HG02973 (cell line): ENCODE measurements around the gene RETREG1.
"Not testable (repeated sequence)": the region's sequence is repeated elsewhere in the genome, so short reads cannot be mapped to it uniquely, and the experiment has no call there.

Experiments
- ATAC-seq: cut with Tn5 transposase; IDR thresholded peaks from one replicate; pipeline ENCODE4 v1.9.1; 2021; ENCODE audit warnings: moderate library complexity; ENCODE audit not compliant: unreplicated experiment

RETREG1 gene, protein sequence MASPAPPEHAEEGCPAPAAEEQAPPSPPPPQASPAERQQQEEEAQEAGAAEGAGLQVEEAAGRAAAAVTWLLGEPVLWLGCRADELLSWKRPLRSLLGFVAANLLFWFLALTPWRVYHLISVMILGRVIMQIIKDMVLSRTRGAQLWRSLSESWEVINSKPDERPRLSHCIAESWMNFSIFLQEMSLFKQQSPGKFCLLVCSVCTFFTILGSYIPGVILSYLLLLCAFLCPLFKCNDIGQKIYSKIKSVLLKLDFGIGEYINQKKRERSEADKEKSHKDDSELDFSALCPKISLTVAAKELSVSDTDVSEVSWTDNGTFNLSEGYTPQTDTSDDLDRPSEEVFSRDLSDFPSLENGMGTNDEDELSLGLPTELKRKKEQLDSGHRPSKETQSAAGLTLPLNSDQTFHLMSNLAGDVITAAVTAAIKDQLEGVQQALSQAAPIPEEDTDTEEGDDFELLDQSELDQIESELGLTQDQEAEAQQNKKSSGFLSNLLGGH

DNA sequence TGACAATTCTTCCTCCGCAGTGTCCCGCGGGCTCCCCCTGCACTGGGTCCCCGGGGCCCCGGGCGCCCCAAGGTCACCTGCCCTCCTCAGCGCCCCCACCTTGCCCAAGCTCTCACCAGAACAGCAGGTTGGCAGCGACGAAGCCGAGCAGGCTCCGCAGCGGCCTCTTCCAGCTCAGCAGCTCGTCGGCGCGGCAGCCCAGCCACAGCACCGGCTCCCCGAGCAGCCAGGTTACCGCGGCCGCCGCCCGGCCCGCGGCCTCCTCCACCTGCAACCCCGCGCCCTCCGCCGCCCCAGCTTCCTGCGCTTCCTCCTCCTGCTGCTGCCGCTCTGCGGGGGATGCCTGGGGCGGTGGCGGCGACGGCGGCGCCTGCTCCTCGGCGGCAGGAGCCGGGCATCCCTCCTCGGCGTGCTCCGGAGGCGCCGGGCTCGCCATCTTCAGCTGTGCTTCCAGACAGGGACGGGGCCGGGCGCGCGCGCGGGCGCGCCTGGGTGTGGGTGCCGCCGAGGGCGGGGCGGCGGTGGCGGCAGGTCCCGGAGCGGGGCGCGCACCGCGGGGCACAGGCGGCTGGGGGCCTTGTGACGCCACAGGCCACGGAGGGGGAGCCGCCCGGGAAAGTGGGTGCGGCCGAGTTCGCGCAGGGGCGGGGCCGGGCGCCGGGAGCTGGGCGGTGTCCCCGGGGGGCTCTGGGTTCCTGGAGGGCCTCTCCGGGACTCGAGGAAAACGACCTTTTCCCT lies at the start of gene RETREG1:
Gene RETREG1, minus strand, starts transcription at position 462 of the 738 bp plus-strand sequence. Its CDS starts 26 bp downstream, at position 436.
- peak; percentile 61 for ATAC-seq

DNA sequence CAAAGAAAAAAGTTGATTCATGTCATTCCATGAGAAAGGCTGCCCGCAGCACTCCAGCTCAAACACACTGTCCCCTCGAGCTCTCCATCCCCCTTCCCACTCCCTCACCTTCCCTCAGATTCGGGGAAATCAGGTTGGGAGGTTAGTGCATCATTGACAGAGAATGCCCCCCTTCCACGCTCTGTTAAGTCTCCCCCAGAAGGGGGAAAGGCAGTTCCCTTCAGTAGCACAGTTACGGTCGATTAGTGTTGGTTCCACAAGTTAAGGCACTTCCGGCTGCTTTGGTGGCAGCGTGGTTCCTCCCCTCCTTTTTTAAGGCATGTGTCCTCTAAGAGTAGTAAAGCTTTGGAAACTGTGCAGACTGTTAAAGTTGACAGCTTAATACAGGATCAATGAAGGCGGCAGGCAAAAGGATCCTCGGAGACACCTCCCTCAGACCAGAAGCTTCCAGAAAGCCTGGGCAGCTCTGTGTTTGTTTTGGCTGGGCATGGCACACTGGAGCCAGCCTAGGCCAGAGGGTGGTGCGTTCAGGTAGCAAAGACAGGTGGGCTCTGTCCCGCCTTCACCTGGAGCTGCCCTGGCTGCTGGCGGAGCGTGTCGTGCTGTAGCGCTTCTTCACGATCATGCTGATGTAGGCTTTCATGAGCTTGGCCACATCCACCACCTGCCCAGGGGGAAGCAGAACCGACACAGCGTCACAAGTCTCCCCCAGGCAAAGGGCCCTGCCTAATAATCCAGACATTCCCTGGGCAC lies 49.5 kb upstream of the RETREG1 start:
- ATAC-seq, result no peak

DNA sequence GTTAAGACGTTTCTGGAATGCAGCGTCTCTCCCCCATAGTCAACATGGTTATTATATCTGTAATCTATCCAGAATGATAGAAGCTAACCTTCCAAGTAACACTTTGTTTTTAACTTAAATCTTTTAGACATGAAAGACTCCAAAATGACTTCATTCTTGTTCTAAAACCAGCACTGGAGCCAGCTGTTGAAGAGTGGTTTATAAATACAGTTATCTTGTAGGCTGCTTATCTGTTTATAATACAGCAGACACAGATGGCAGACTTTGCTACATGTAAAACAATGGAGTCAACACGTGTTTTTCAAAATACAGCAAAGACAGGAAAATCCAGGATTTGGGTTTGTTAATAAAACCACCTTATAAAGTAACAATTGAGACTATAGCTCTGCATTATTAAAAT lies 48.8 kb upstream of the RETREG1 start:
- no peak for ATAC-seq

DNA sequence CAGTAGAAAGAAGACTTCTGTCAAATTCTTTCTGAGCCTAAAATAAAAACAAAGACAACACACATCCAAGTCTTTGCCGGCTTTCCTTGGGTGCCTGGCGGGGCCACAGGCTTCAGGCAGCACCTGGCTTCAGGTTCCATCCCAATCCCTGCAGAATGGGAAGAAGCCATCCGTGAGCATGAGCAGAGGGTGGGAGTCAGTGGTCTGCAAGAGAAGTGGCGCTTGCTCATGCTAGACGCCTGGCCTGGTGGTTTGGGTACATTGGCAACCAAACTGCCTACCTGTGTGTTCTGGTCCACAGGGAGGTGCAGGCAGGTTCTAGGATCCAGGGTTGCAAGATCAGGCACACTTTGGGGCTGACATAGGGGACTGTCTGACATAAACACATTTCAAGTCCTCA lies 47.6 kb upstream of the RETREG1 start:
- no peak for ATAC-seq

DNA sequence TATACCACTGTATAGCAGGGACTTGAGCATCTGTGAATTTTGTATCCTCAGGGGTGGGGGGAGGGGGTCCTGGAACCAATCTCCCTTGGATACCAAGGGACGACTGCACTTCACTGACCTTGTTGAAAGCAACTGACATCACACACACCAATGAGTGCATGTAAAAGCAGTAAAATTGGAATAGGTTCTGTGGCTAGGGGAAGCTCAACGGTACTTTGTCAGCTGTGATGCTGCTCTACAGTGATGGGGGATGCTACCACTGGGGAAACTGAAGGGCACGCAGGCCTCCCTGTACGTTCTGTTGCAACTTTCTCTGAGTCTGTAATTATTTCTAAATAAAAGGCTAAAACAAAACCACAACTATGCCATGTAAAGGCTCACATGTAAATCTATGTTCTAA lies 47.0 kb upstream of the RETREG1 start:
- ATAC-seq, result no peak

DNA sequence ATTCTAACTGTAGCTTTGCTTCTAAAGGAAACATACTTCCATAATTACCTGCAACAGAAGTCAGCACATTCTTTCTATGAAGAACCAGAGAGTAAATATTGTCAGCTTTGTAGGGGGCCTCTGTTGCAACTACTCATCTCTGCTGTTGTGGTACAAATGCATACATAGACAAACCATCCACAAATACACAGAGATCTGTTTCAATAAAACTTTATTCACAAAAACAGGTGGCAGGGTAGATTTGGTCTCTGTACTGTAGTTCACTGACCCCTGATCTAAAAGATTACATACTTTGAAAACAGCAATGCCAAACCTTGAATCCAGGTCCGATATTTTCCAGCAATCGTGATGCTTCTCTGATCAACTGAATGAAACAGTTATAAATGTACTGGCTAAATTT lies 44.9 kb upstream of the RETREG1 start:
- ATAC-seq, result no peak

DNA sequence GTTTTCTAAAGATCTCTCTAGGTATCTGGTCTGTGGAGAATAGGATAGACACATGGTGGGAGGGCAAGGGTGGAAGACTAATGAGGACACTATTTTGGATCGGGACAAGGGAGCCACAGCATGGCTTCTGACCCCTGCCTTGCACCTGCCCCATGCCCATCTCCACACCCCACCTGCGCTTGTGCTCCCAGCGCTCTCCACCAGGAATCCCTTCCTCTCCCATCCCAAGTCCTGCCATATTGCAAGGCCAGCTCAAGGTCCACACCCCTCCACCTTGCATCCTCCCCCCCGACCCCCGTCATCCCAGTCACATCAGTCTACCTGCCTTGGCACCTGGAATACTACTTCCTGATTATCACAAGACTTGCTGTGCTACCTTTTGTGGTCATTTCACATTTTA lies 44.2 kb upstream of the RETREG1 start:
- no peak for ATAC-seq

DNA sequence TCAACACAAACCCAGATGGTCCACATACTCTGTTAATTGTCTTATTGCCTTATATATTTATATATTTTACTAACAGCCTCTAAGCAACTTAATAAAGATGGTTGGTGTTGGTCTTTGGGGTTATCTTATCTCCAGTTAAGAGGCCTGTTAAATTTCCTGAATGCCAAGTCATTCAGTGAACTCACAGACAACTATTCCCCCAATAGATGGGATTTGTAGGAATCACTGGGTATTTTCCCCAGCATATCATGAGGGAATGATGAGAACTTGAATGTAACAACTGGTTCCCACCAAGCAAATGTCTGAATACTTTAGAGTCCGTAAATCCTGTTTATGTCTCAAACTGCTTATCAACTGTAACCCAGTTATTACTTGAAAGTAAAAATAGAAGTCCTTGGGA lies 42.7 kb upstream of the RETREG1 start:
- no peak for ATAC-seq

DNA sequence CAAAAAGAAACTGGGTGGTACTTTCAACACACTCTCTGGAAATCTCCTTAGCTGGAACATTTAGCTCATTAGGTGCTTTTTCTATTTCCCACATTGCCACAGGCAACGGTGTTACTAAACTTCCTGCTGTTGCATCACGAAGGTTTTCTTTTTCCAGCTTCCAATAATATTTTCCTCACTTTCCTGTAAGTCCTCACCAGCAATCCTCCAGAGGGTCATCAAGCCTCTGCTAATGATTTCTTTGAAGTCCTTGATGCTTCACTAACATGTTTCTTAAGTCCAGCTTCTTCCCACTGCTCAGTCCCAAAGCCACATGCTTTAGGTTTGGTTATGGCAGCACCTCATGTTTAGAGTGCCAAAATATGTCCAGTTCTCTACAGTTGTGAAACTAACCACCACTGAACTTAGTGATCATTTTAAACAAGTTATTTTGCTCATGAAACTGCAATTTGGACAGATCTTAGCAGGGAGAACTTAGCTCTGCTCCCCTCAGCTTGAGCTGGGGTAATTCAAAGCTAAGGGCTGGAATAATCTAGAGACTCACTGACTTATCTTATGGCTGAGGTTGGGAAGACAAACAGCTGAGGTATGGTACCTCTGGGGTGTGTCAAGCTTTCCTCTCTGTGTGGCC lies 39.9 kb upstream of the RETREG1 start:
- no peak for ATAC-seq

DNA sequence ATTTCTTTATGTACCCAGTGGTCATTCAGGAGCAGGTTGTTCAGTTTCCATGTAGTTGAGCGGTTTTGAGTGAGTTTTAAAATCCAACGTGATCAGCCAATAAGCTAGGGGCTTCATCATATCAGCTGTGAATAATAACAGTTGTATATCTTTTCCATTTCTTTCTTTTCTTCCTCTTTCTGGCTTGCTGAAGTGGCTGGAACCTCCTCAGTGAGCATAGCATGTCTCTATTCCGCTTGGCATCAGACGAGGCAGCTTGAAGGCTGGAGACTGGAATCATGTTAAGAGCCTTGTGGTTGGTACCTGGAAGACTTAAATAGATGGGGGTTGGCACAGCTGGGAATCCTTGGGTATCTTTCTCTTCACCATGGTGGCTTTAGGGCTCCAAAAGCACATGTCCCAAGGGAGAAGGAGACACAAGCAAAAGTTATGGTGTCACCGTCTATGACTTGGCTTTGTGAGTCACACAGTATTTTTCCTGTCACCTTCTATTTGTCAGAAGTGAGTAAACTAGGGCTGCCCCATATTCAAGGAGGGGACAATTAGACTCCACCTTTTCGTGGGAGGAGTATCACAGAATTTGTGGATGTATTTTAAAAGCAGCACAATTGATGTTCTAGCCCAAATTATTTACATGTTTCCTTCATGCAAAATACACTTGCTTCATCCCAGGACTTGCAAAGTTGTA lies 38.0 kb upstream of the RETREG1 start:
- no peak for ATAC-seq

DNA sequence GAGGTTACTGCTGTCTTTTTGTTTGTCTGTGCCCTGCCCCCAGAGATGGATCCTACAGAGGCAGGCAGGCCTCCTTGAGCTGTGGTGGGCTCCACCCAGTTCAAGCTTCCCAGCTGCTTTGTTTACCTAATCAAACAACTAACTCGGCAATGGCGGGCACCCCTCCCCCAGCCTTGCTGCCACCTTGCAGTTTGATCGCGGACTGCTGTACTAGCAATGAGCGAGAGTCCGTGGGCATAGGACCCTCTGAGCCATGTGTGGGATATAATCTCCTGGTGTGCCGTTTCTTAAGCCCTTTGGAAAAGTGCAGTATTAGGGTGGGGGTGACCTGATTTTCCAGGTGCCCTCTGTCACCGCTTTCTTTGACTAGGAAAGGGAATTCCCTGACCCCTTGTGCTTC lies 31.9 kb upstream of the RETREG1 start:
- ATAC-seq, result not testable (repeated sequence)

DNA sequence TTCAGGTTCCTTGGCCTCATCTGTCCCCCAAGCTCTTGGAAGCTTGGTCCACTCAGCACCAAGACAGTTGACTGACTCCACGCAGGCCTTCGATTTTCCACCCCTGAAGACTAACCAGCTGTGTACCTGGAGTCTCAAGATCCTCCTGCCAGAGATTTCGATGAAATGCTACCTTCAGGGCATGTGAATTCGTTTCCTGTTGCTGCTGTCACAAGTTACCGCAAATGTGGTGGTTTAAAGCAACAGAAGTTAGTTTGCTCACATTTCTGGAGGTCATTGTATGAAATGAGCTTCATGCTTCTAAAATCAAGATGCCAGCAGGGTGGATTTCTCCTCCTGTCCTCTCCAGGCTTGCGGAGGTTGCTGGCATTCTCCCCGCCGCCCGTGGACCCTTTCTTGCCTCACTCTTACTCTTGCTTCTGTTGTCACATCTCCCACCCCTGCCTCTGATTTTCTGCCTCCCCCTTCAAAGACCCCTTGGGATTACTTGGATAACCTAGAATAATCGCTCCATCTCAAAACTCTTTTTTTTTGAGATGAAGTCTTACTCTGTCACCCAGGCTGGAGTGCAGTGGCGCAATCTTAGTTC lies 27.6 kb upstream of the RETREG1 start:
- ATAC-seq, result no peak

DNA sequence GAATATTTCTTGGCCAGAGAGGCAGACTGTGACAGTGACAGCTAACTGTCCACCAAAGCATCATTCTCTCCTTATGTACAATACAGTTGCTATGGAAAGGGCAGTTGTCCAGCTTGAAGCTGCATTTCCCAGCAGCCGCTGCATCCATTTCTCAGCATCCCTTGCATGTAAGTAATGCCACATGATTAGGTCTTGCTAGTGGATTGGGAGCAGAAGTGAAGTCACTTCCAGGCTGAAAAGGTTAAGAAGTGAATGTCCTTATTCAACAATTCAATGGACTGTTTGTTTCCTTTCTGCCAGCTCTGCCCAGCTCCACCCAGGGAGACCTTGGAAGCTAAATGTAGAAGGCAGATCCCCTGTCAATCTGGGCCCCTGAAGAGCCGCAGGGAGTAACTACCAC lies 26.1 kb upstream of the RETREG1 start:
- ATAC-seq, result no peak

DNA sequence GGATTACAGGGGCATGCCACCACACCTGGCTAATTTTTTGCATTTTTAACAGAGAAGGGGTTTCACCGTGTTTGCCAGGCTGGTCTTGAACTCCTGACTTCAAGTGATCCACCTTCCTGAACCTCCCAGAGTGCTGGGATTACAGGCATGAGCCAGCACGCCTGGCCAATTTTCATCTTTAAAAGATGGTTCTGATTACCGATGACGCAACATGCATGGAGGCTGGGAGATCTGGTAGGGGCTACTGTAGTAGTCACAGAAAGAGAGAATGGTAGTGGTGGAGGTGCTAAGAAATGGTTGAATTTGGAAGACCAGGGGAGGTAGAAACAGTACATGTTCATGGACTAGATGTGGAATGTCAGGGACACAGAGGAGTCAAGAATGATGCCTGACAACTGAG lies 22.4 kb upstream of the RETREG1 start:
- no peak for ATAC-seq

DNA sequence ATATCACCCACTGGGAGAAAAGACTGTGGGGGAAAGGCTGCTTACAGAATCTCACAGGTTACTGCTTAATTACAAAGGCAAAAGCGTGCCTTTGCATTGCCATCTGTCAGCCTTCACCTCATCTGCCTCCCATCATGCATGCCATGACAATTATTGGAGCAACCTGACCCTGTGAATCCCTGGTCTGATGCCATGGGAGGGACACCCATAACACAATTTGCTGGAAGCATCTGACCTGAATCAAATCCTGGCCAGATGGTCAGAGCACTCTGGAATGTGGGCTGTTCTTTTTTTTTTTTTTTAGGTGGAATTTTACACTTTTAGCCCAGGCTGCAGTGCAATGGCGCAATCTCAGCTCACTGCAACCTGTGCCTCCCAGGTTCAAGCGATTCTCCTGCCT lies 11.6 kb upstream of the RETREG1 start:
- no peak for ATAC-seq

DNA sequence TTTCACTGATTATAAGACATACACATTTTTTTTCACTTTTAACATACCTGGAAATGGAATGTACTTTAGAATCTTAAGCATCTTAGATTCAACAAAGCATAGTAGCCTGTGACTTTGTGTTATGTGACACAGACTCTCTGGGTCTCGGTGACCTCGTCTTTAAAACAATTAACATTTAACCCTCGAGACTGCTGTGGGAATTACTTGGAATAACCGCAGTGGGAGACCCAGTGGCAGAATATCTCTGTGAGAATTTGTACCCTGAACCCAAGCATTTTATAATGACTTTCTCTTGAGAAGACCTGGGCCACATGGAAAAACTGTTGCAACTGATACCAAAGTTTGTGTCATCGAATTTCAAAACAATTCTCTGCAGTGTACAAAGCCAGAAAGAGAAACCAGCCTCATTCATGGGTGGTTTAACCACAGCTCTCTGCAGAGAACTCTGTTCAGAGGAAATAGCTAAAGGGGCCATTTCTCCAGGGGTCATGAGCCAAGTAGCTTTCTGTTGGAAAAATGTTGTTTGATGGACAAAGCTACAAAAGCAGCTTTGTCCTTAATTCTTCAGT lies 10.0 kb upstream of the RETREG1 start:
- peak; percentile 76 for ATAC-seq

DNA sequence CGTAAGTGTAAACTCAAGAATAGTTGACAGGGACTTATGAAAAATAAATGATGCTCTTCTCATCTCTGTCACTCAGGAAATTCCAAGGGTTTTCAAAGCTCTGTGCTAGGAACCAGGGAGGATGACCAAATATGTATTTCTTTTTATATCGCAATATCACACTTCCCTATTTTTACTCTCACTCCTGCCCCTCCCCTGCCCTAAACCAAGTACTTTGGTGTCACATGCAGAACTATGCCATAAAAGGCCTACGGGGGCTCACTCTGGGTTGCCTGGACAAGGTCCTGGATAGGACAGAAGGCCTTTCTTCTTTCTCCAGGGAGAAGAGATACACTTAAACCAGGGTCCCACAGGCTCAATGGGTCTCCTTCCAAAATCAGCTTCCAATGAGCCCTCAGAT lies 8.3 kb upstream of the RETREG1 start:
- no peak for ATAC-seq

DNA sequence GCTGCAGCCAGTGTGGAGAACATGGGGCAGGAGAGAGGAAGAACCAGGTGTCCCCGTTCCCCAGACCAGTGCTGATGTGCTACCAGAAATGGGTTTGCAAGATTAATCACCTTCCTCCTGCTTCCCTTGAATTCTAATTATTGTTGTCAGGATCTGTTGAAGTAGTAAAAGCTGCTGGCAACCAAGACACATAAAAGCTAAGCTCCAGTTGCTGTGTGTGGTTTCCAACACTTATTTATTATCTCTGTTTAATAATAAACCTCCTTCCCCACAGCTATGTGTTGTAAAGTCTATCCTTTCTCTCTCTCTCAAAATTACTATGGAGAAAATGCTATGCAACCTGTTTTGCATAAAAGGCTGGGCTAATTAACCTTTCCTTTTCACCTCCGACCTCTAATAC lies 2.3 kb upstream of the RETREG1 start:
- no peak for ATAC-seq

DNA sequence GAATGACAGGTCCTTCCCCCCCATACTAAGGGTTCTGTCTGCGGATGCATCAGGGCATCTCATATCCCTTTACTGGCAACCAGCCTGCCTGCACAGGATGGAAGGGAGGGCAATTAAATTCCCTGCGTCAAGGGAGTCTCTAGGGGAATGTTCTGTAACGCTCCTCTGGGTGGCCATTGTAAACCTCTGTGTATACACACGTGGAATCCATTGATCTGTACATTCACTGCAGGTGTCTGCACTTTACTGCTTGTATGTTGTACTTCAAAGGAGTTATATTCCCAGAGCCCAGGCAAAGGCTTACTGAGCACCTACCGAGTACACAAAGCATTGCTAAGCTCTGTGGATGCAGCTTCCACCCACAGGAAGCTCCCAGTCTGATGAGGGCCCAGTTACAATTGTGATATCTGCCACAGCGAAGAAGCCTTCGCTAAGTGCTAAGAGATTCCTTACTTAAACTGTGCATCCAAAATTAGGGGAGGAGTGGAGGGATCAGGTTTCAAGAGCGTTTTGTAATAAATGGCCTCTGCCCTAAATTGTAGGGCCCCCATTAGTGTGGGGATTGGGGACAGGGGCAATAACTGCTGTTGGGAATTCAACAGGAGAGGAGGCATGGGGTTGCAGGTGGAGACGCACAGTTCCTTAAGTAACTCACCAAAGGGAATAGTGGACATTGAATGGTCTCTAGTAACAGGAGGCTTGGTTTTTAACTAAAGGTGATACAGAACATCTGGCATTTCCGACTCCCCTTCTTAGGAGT lies 1.5 kb upstream of the RETREG1 start:
- no peak for ATAC-seq
